ENCODE measurements around the gene SYT4. TPM values are rescaled to one million over a fixed set of nuclear protein-coding genes. Genes with fewer than 3 reads are reported as not detected.

The SYT4 gene
- total RNA-seq, 1 donor from 2014 or later: not detected

DNA sequence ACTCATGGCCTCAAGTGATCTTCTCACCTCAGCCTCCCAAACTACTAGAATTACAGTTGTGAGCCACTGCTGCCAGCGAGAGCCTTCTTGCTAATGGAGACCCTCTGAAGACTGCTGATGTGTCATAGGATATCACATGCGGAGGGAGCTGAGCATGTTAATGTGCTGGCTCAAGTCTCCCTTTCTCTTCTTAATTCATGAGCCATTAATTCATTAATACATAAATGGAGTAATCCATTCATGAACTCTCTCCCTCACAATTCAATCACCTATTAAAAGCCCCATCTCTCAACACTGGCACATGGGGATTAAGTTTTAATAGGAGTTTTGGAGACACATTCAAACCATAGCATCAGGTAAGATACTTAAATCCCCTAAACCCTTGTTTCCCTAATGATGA is 54.8 kb downstream of the SYT4 start:
- DNase-seq (ENCODE audit: low read depth in 2 of 2): no peak

DNA sequence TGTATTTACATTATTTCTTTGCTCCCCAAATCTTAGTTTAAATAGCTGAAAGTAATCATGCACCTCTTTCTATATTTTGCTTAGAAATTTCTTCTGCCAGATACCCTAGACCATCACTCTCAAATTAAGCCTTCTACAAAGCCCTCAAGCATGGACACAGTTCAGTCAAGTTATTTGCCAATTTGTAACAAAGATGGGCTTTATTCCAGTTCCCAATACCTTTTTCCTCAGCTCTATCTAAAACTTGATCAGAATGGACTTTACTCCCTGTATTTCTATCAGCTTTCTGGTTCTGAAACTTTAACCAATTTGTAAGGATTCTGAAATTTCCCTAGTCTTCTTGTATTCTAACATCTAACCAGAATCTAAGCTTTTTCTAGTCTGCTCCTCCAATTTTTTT is 56.6 kb downstream of the SYT4 start:
- no peak for DNase-seq (ENCODE audit: low read depth in 2 of 2)

Other genes with a start within 250 kb of the SYT4 start
- gene RIT2, start 161.8 kb downstream of the SYT4 start, total RNA-seq: not detected in 2 replicates